ENCODE data around the gene NPRL2. TPM values are rescaled to one million over a fixed set of nuclear protein-coding genes. Genes with fewer than 3 reads are reported as not detected.

NPRL2 gene
- total RNA-seq, 1 donor from 2014 or later, result 21.6 TPM

- Histone ChIP-seq H3K36me3 (peaks cover 36% of the 10 kb centered on the region), H3K4me3 (peak overlapping the region; percentile 89), H3K9me3 (no peaks in the 10 kb centered on the region), H3K27me3 (no peaks in the 10 kb centered on the region), H3K4me1 (peaks cover 39% of the 10 kb centered on the region), H3K27ac (peak overlapping the region; percentile 17)
- intact Hi-C loops (cut with DNase I), result no loop called here
- ATAC-seq (peak; percentile 10), DNase-seq (no peak)
- TF ChIP-seq CTCF (IDR thresholded peaks at IDR 0.05), result no peak
These were observed 6.0 kb upstream of the NPRL2 start for GRCh38 chr3:50356553-50356952.

GRCh38 chr3:50355829-50356552 is 5.4 kb upstream of the NPRL2 start:
- DNase-seq, result no peak
- H3K4me1 ChIP-seq, result peaks cover 44% of the 10 kb centered on the region

GRCh38 chr3:50354850-50355249 is 4.3 kb upstream of the NPRL2 start:
- Histone ChIP-seq H3K36me3 (peaks cover 36% of the 10 kb centered on the region), H3K4me3 (no peak overlapping the region), H3K4me1 (peaks cover 47% of the 10 kb centered on the region), H3K27ac (no peak overlapping the region), H3K27me3 (no peaks in the 10 kb centered on the region), H3K9me3 (no peaks in the 10 kb centered on the region)
- no peak for TF ChIP-seq CTCF (IDR thresholded peaks at IDR 0.05)
- intact Hi-C loops (cut with DNase I), result no loop called here
- DNase-seq (no peak), ATAC-seq (no peak)

More at GRCh38 chr3:50355829-50356552, 5.4 kb upstream of the NPRL2 start:
- peaks cover 36% of the 10 kb centered on the region for H3K36me3 ChIP-seq
- peak overlapping the region; percentile 17 for H3K27ac ChIP-seq
- no peaks in the 10 kb centered on the region for H3K9me3 ChIP-seq
- H3K27me3 ChIP-seq, result no peaks in the 10 kb centered on the region
- peak overlapping the region; percentile 89 for H3K4me3 ChIP-seq
- no peak for ATAC-seq
- TF ChIP-seq CTCF (IDR thresholded peaks at IDR 0.05), result no peak
- intact Hi-C loops (cut with DNase I), result no loop called here

GRCh38 chr3:50354186-50354764 is 3.7 kb upstream of the NPRL2 start:
- H3K27ac ChIP-seq, result no peak overlapping the region
- DNase-seq, result no peak
- H3K4me1 ChIP-seq, result peaks cover 53% of the 10 kb centered on the region
- intact Hi-C loops (cut with DNase I), result no loop called here
- ATAC-seq, result no peak
- H3K9me3 ChIP-seq, result no peaks in the 10 kb centered on the region
- H3K4me3 ChIP-seq, result no peak overlapping the region
- H3K36me3 ChIP-seq, result peaks cover 36% of the 10 kb centered on the region
- no peak for TF ChIP-seq CTCF (IDR thresholded peaks at IDR 0.05)
- H3K27me3 ChIP-seq, result no peaks in the 10 kb centered on the region

- DNase-seq, result no peak
- no peak overlapping the region for H3K27ac ChIP-seq
- no peak for ATAC-seq
- H3K27me3 ChIP-seq, result no peaks in the 10 kb centered on the region
- H3K9me3 ChIP-seq, result no peaks in the 10 kb centered on the region
- no peak for TF ChIP-seq CTCF (IDR thresholded peaks at IDR 0.05)
- H3K4me3 ChIP-seq, result no peak overlapping the region
- peaks cover 54% of the 10 kb centered on the region for H3K4me1 ChIP-seq
- peaks cover 45% of the 10 kb centered on the region for H3K36me3 ChIP-seq
- intact Hi-C loops (cut with DNase I), result no loop called here
These were observed 2.9 kb upstream of the NPRL2 start for GRCh38 chr3:50353245-50354004.
